AG09309 (cell line): Measurements from ENCODE around the gene UCN2.

Source experiments
- DNase-seq: peaks from one replicate; pipeline ENCODE4 v3.0.0-alpha.2; 2010; ENCODE audit warnings: low read depth
- H3K4me3 ChIP-seq: 2 replicates; pipeline ENCODE4 v1.5.1; 2011; ENCODE audit warnings: mild to moderate bottlenecking, low read depth, low read length, moderate library complexity; ENCODE audit not compliant: control insufficient read depth
- CTCF ChIP-seq: IDR thresholded peaks from 2 replicates; pipeline ENCODE4 v1.5.1; 2011; ENCODE audit warnings: mild to moderate bottlenecking, low read depth, low read length, inconsistent platforms; ENCODE audit not compliant: insufficient read depth, control insufficient read depth; ENCODE audit errors: missing control alignments

The UCN2 gene

DNA sequence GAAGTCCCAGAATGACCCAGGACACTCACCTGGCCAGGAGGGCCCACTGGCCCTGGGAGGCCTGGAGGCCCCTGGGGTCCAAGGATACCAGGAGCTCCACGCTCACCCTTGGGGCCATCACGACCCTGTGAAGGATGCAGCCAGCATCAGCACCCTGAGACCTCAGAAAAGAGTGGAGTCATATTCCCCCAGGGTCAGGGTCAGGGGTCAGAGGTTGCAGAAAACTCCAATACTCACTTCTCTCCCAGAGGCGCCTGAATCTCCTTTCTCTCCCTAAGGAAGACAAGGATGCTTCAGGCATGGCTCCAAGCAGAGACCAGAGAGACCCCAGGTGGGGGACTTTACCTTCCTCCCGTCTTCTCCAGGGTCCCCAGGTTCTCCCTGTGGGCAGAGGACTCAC is 13.1 kb upstream of the UCN2 start:
- no peak for TF ChIP-seq CTCF
- H3K4me3 ChIP-seq: no peak overlapping the region
- no peak for DNase-seq

DNA sequence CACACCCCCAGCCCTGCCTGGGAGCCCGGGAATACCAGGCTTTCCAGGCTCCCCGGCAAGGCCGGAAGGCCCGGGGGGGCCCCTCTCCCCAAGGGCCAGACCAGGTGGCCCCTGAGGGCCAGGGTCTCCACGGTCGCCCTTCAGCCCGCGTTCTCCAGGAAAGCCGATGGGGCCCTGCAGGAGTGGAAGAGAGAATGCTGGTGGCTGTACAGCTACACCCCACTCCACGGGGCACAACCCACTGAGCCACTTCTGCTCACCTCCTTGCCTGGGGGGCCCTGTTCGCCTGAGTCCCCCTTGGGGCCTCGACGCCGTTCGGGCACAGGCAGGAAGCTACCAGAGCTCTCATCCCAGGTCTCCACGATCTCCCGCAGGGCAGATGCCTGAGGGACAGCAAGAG is 11.8 kb upstream of the UCN2 start:
- no peak for TF ChIP-seq CTCF
- DNase-seq: no peak
- no peak overlapping the region for H3K4me3 ChIP-seq

DNA sequence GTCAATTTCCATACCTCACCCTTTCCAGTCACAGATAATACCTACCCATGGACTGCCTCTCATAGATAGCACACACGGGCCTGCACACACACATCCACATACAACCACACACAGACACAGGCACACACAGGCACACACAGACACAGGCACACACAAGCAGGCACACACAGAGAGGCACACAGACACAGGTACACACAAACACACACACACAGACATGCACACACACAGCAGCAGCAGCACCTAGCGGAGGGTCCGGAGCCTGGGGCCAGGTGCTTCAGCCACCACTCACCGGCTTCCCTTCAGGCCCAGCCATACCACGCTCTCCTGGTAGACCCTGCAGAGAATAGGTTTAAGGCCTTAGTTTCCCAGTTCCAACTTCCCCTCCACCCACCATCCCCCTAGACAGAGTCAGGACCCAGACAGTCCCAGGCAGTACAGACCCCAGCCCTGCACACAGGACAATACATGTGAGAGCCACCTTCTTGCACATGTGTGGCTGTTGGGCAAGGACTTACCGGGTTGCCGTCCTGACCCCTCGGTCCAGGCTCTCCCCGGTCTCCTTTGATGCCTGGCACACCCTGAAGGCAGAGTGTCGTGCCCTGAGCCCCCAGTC is 10.5 kb upstream of the UCN2 start:
- DNase-seq: no peak
- no peak for TF ChIP-seq CTCF
- no peak overlapping the region for H3K4me3 ChIP-seq

DNA sequence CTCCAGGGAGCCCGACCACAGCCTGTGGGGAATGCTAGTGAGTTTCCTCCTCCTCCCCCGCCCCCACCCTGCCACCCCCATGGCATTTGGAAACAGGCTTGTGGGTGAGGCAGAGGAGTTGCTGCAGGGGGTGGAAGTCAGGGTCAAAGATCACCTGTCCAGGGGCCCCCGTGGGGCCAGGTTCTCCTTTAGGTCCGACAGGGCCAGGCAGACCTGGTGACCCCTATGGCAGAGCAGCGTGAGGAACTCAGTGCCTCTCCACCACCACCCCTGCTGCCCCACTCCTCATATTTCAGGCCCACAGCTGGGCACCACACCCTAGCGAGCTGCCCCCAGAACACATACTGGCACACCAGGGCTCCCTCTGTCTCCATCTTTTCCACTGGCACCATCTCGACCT is 8.9 kb upstream of the UCN2 start:
- no peak for DNase-seq
- TF ChIP-seq CTCF: no peak
- H3K4me3 ChIP-seq: no peak overlapping the region

GRCh38 chr3:48571938-48572337 is 8.4 kb upstream of the UCN2 start:
- TF ChIP-seq CTCF: no peak
- no peak overlapping the region for H3K4me3 ChIP-seq
- DNase-seq: no peak

DNA sequence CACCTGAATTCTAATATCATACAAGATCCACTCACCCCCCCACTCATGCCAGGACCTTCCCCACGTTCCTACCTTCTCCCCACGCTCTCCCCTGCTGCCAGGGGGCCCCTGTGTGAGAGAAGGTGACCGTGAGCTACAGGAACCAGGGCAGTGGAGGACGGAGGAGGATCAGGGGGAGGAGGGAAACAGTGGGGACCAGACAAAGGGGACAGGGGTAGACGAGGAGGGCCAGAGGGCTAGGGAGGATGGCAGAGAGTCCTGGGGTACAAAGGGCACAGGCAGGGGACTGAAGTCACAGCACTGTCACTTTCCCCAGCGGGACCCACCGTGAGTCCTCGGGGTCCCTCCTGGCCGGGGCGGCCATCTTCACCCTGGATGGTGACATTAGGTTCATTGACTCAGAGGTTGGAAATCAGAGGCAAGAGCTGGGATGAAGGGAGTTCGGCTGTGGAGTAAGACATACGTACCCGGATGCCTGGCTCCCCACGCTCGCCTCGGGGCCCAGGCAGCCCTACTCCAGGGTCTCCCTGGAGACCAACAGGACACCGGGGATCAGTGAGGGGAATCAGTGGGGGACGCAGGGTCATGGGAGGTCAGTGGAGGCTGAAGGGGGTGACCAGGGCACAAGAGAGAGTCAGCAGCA is 6.3 kb upstream of the UCN2 start:
- DNase-seq: no peak
- H3K4me3 ChIP-seq: no peak overlapping the region
- TF ChIP-seq CTCF: no peak
